GM18520 (cell line): ENCODE data around the gene CCT6A.
"Not testable (repeated sequence)": the region's sequence is repeated elsewhere in the genome, so short reads cannot be mapped to it uniquely, and the experiment has no call there.

Source experiments
- ATAC-seq: cut with Tn5 transposase; IDR thresholded peaks from one replicate; pipeline ENCODE4 v1.9.1; 2021; ENCODE audit not compliant: unreplicated experiment

CCT6A gene

GRCh38 chr7:56097700-56098099 lies 46.1 kb downstream of the CCT6A start:
- no peak for ATAC-seq

- not testable (repeated sequence) for ATAC-seq
These were observed 46.8 kb downstream of the CCT6A start for GRCh38 chr7:56098187-56099008.

- ATAC-seq = no peak
These were observed 48.1 kb downstream of the CCT6A start for GRCh38 chr7:56099653-56100052.

GRCh38 chr7:56104138-56104537 lies 52.6 kb downstream of the CCT6A start:
- ATAC-seq = not testable (repeated sequence)

DNA sequence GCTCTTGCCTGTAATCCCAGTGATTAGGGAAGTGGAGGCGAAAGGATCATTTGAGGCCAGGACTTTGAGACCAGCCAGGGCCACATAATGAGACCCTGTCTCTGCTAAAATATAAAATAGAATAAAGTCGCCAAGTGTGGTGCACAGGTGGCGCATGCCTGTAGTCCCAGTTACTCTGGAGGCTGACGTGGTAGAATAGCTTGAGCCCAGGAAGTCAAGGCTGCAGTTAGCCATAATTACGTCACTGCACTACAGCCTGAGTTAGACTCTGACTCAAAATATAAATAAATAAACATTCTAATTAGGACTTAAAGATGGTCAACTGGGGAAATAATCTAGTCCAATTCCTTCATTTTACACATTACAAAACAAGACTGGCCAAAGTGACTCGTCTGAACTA lies 53.9 kb downstream of the CCT6A start:
- ATAC-seq = no peak

DNA sequence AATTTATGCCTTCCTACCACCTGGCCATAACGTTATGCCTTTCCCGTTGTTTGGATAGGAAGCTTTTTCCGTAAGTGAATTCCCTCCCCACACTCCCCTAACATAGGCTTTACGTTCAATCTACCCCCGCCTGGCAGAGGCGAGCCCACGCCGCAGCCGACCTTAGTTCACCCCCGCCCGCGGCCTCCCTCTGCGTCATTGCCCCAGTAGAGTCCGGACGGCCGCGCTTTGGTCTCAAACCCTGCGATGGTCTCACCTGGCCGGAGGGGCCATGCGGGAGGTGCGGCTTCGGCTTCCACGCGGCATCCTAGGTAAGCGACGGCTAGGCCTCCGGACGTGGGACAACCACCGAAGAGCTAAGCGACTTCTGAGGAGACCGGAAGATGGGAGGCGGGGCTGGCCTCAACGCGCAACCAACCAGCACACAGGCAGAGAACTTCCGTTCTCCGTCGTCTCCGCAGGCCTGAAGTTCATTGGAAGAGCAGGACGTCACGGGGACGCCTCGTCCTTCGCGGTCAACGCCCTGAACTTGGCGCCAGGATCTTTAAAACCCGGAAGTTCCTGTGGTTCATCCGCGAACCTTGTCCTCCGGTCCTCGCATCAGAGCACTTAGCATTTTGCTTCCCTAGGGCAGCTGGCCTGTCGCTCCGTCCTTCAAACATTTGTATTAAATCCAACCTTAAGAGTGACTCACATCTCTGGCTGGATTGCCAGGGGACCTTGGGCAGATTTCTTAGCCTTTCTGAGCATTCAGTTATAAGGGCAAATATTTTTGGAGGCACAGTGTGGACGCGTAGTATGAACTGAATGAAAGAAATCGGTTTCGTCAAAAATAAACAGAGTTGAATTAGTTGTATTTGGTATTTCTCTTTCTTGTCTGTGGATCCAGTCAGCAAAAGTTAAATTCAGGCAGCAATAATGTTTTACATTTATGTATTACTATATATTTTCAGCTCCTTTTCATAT lies 54.8 kb downstream of the CCT6A start, which contains the start of gene CHCHD2:
Gene CHCHD2 (minus strand): TSS at position 369 of the 966 bp plus-strand sequence. CDS start 63 bp downstream, at position 306.
- ATAC-seq = peak; percentile 99

DNA sequence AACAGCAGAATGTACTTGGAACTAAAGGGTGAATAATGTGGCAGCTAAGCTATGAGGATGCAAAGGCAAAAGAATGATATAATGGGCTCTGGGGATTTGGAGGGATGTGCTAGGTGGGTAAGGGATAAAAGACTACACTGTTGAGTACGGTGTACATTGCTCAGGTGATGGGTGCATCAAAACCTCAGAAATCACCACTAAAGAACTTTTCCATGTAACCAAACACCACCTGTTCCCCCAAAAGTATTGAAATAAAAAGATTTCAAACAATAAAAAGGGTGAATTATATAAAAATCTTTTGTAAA lies 56.3 kb downstream of the CCT6A start:
- ATAC-seq = no peak

- ATAC-seq = no peak
These were observed 59.0 kb downstream of the CCT6A start for GRCh38 chr7:56110611-56111010.

- not testable (repeated sequence) for ATAC-seq
These were observed 60.7 kb downstream of the CCT6A start for GRCh38 chr7:56112244-56112643.
